T-helper 1 cell treated with Interleukin-12 subunit alpha and Interleukin-12 subunit beta and Interleukin-4 antibody, amounts not matched to agents 30 μg/mL and 1 μg/mL, for 36 hours (primary cell): ENCODE measurements around the gene PDZRN4.

Source experiments
- H3K27ac Mint-ChIP-seq: one replicate; pipeline ENCODE4 v1.8.0; 2021; ENCODE audit warnings: mild to moderate bottlenecking, mixed read lengths
- H3K27me3 Mint-ChIP-seq: one replicate; pipeline ENCODE4 v1.8.0; 2021; ENCODE audit warnings: low read depth, mixed read lengths
- H3K36me3 Mint-ChIP-seq: one replicate; pipeline ENCODE4 v1.8.0; 2021; ENCODE audit warnings: low read depth, mixed read lengths
- H3K4me1 Mint-ChIP-seq: one replicate; pipeline ENCODE4 v1.8.0; 2021; ENCODE audit warnings: low read depth, mixed read lengths
- H3K4me3 Mint-ChIP-seq: one replicate; pipeline ENCODE4 v1.8.0; 2021; ENCODE audit warnings: mild to moderate bottlenecking, moderate library complexity, mixed read lengths
- H3K9me3 Mint-ChIP-seq: one replicate; pipeline ENCODE4 v1.8.0; 2021; ENCODE audit warnings: mixed read lengths

PDZRN4 gene

DNA sequence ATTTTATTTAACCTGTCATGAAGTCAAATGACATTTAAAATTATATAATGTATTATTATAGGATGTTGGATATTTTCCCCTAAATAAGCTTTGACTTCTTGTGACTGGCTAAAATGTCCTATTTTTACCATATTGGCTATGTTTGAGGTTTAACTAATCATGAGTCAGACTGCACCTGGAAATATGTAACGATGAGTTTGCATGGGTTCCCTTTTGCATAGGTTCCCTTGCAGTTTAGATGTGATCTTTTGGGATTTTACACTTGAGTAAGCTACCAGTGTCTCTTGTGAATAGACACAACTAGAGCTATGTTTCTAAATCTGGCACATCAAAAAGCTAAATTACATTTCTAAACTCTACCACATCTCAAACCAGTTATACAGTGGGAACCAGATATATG, 5.2 kb downstream of the PDZRN4 start:
- peaks cover 18% of the 10 kb centered on the region for H3K27me3 Mint-ChIP-seq
- no peaks in the 10 kb centered on the region for H3K4me1 Mint-ChIP-seq
- no peak overlapping the region for H3K27ac Mint-ChIP-seq
- H3K4me3 Mint-ChIP-seq, result no peak overlapping the region
- no peaks in the 10 kb centered on the region for H3K36me3 Mint-ChIP-seq
- H3K9me3 Mint-ChIP-seq, result no peaks in the 10 kb centered on the region

DNA sequence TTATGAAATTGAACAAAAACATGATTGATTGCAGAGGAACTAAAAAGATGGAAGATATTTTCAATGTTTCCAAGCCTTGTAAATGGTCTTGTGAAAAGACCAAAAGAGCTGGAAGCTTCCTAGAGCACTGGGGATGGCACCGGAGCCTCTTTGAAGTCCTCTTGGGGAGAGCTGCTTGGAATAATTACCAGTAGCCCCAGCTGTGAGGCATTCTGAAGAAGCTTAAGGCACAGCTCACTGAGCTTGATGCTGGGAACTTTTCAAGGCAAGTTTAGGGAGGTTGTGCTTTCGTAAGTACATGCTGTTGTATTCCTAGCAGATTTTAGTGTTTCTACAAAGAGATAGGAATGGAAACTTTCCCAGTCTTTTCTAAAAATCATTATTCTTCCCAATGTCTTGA, 13.9 kb downstream of the PDZRN4 start:
- no peaks in the 10 kb centered on the region for H3K4me1 Mint-ChIP-seq
- no peaks in the 10 kb centered on the region for H3K27me3 Mint-ChIP-seq
- no peak overlapping the region for H3K27ac Mint-ChIP-seq
- no peaks in the 10 kb centered on the region for H3K9me3 Mint-ChIP-seq
- H3K36me3 Mint-ChIP-seq, result no peaks in the 10 kb centered on the region
- no peak overlapping the region for H3K4me3 Mint-ChIP-seq

DNA sequence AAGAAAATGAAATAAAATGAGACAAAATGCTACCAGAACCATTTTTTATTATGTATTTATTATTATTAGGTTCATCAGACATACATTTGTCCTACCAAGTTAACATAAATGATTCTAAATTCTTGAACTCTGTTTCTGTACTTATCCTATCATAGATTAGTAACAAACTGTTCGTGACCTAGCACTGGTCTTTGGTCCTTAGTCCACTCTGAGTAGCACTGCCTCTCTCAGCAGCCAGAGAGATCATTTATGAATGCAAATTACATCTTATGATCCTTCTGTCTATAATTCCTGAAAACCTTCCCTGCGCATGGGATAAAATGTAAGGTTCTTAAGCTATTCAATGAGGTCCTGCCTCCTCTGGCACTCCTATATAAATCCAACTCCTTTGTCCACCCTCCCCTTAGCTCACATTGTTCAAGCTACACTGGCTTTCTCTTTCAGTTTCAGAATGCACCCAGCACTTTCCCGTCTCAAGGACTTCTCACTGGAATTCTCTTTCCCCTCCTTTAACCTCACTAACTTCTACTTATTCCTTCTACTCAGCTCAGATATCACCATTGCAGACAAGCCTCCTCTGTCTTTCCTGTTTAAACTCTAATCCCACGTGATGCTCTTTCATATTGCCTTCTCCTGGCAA, 17.1 kb downstream of the PDZRN4 start:
- no peak overlapping the region for H3K4me3 Mint-ChIP-seq
- no peaks in the 10 kb centered on the region for H3K36me3 Mint-ChIP-seq
- no peaks in the 10 kb centered on the region for H3K27me3 Mint-ChIP-seq
- no peaks in the 10 kb centered on the region for H3K4me1 Mint-ChIP-seq
- H3K9me3 Mint-ChIP-seq, result no peaks in the 10 kb centered on the region
- H3K27ac Mint-ChIP-seq, result no peak overlapping the region

DNA sequence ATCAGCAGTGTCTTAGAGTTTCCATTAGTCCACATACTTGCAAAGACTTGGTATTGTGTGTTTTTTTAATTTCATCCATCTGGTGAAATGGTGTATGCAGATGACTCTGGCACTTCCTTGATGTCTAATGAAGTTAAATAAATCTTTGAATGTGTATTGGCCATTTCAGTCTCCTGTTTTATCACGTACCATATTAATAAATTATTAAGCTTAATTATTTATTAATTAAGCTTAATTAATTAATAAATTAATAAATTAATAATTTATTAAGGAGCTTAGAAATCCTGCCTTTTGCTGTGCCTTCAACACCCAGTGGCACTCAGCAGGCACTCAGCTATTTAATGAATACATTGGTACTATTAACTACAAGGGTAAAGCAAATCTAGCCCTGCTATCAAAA, 18.2 kb downstream of the PDZRN4 start:
- Mint-ChIP-seq H3K9me3 (no peaks in the 10 kb centered on the region), H3K4me3 (no peak overlapping the region), H3K27me3 (no peaks in the 10 kb centered on the region), H3K4me1 (no peaks in the 10 kb centered on the region), H3K27ac (no peak overlapping the region), H3K36me3 (no peaks in the 10 kb centered on the region)

DNA sequence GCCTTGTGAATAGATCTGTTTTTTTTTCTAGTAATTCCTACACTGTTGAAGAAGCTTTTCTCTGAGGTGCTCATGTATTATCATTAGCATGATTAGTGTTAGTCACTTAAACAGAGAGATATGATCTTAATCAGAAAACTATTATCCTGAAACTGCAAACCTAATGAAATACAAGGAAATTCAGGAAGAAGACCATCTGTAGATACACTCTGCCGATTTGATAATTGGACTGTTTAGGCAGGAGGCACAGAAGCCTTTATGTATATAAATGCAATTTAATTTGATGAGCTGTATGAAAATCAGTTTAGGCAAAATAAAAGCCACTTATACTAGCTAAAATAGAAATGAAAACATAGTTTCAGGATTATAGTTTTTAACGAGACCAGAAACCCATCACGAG, 23.3 kb downstream of the PDZRN4 start:
- Mint-ChIP-seq H3K4me1 (no peaks in the 10 kb centered on the region), H3K36me3 (no peaks in the 10 kb centered on the region), H3K9me3 (no peaks in the 10 kb centered on the region), H3K27me3 (no peaks in the 10 kb centered on the region), H3K4me3 (no peak overlapping the region), H3K27ac (no peak overlapping the region)

DNA sequence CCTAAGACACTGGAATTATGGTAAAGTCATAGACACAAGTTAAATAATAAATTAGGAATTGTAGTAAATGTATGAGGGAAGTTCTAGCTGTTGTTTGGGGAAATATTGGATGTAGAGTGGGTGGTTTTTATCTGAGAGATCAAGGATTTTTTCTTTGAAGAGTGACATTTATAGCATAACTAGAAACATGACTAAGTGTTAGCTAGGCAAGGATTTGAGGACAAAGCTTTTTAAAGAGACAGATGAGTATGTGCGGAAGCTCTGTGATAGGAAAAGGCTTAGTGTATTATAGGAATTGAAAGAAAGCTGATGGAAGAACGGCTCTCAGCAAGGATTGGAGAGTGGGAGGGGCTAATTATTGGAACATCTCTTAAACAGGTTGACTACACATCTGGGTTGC, 24.5 kb downstream of the PDZRN4 start:
- Mint-ChIP-seq H3K4me1 (no peaks in the 10 kb centered on the region), H3K27ac (no peak overlapping the region), H3K9me3 (no peaks in the 10 kb centered on the region), H3K36me3 (no peaks in the 10 kb centered on the region), H3K27me3 (no peaks in the 10 kb centered on the region), H3K4me3 (no peak overlapping the region)

DNA sequence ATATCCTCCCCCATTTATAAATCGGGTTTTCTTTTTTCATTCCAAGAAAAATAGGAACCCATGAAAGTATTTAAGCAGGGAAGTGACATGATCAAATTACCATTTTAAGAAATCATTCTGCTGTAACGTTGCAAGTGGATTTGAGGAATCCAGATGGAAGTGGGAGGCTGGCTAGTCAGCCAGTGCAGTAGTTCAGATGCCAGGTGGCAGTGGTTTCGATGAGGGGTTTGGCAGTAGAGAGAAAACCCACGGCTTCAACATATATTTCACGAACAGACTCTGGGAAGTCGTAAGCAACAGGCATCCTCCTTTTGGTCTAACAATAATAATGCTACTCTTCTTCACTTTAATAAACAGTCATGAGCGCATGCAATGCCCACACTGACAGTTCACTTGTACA, 25.0 kb downstream of the PDZRN4 start:
- no peaks in the 10 kb centered on the region for H3K36me3 Mint-ChIP-seq
- no peak overlapping the region for H3K27ac Mint-ChIP-seq
- no peak overlapping the region for H3K4me3 Mint-ChIP-seq
- H3K27me3 Mint-ChIP-seq, result no peaks in the 10 kb centered on the region
- no peaks in the 10 kb centered on the region for H3K4me1 Mint-ChIP-seq
- H3K9me3 Mint-ChIP-seq, result no peaks in the 10 kb centered on the region

DNA sequence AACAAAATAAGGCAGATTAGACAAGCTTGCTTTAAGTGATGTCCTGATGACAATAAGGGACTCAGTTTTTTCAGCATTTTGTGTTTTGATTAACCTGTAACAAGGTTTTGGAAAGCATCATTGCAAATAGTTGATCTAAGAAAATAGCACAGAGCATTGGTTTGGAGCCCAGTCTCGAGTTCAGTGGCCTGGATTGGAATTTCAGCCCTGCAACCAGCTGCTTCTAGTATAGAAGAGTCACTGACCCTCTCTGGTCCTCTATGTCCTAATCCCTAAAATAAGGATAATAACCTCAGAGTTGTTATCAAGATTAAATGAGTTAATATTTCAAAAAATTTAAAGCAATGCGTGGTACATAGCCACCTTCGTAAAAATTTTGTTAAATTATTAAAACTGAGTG, 25.5 kb downstream of the PDZRN4 start:
- Mint-ChIP-seq H3K36me3 (no peaks in the 10 kb centered on the region), H3K27ac (no peak overlapping the region), H3K9me3 (no peaks in the 10 kb centered on the region), H3K4me3 (no peak overlapping the region), H3K4me1 (no peaks in the 10 kb centered on the region), H3K27me3 (no peaks in the 10 kb centered on the region)

DNA sequence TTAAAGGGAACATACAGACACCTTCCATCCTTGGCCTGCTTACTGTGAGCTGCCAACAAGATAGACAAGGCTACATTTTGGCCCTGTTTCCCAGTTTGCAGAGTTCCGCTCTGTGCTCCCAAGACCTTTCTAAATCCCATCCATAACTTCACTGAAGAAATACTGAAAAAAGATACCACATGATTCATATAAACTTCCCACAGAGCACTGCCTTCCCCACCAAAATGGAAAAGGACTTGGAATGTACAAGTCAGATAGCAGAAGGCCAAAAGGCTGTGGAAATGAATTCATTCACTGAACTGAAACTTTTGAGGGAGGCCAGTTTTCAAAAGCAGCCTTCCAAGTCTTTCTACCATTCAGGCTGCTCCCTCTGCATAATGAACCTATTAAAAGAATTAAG, 29.6 kb downstream of the PDZRN4 start:
- Mint-ChIP-seq H3K27ac (no peak overlapping the region), H3K27me3 (no peaks in the 10 kb centered on the region), H3K9me3 (no peaks in the 10 kb centered on the region), H3K4me3 (no peak overlapping the region), H3K36me3 (no peaks in the 10 kb centered on the region), H3K4me1 (no peaks in the 10 kb centered on the region)

DNA sequence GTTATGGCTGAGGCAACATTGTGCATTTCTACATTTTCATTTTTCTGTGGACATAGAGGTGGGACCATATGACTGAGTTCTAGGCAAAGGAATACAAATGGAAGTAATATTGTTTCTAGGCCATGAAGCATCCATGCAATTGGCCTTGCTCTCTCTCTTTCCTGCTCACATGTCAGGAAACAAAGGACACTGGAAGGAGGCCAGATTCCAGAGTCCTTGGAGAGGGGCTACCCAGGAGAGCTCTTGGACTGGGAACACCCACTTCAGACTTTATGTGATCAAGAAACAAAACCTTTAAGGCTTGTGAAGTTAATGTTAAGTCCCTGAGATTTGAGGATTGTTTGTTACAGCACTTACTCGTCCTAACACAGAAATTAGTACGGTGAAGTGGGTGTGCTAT, 32.8 kb downstream of the PDZRN4 start:
- no peaks in the 10 kb centered on the region for H3K27me3 Mint-ChIP-seq
- no peaks in the 10 kb centered on the region for H3K36me3 Mint-ChIP-seq
- H3K9me3 Mint-ChIP-seq, result no peaks in the 10 kb centered on the region
- H3K4me3 Mint-ChIP-seq, result no peak overlapping the region
- H3K27ac Mint-ChIP-seq, result no peak overlapping the region
- no peaks in the 10 kb centered on the region for H3K4me1 Mint-ChIP-seq

DNA sequence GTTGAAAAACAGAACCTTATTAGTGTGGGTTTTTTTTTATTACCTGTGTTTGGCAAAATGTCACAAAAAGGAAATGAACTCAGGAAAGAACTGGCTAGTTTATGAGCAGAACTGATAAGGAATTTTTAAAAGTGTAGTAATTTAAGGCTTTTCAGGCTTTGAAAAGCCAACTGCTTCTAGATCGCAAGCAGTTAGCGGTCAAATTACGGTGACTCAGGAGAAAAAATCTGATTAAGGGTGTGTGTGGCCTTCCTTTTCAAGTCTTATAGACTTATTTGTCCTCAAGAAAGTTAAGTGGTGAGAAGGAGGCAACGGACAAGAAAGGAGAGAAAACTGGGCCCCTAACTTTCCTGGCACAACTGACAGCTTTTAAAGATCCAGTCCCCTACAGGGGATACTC, 33.4 kb downstream of the PDZRN4 start:
- Mint-ChIP-seq H3K9me3 (no peaks in the 10 kb centered on the region), H3K4me3 (no peak overlapping the region), H3K36me3 (no peaks in the 10 kb centered on the region), H3K27me3 (no peaks in the 10 kb centered on the region), H3K27ac (no peak overlapping the region), H3K4me1 (no peaks in the 10 kb centered on the region)

DNA sequence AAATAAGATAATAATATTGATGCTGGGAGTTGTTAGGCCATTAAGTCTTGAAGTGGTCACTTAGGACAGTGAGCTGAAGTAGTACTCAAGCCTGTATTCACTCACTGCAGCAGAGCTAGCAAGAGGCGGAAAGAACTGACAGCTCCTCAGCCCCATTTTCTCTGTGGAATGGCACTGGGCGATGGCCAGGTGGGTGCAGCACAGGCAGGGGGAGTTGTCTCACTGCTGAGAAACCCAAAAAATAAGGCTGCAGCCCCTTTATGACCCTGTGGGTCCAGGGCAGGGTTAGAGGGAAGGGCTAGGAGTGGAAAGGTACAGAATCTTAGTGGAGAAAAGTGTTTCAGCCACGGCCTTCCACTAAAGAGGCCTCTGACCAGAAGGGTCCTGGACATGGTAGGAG, 35.5 kb downstream of the PDZRN4 start:
- Mint-ChIP-seq H3K27ac (no peak overlapping the region), H3K9me3 (no peaks in the 10 kb centered on the region), H3K27me3 (no peaks in the 10 kb centered on the region), H3K4me3 (no peak overlapping the region), H3K36me3 (no peaks in the 10 kb centered on the region), H3K4me1 (no peaks in the 10 kb centered on the region)

DNA sequence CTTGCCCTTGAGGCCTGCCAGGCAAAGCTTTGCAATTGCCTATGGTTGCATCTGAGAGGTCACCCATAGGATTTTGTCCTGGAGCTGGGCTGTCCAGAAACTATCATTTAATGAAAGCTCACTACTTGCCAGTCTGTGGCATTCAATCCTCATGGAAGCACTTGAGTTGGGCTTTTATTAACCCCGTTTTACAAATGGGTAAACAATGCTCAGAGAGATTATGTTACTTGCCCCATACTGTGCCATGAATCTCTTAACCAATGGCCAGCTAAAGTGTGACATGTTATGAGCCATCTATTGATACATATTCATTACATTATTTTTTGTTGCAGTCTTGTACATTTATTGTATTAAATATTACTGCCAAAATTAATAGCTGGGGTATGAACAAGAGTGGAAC, 35.9 kb downstream of the PDZRN4 start:
- H3K9me3 Mint-ChIP-seq, result no peaks in the 10 kb centered on the region
- H3K36me3 Mint-ChIP-seq, result no peaks in the 10 kb centered on the region

DNA sequence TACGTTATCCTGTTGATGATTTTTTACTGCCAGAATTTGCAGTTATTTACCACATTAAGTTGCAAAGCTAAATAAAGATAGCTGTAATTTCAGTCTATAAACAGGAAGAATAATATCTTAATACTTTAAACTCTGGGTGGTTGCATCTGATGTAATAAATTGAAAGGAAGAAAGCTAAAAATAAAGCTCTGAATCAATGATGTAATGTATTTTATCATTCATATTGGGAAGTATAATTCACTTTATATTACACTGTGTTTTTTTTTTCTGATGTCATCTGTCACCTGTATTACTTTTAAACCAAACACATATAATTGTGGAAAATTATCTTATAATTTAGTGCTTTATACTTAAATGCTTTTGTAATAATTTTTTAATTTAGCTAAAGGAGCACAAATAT, 37.1 kb downstream of the PDZRN4 start:
- Mint-ChIP-seq H3K4me1 (no peaks in the 10 kb centered on the region), H3K27me3 (no peaks in the 10 kb centered on the region), H3K9me3 (no peaks in the 10 kb centered on the region), H3K27ac (no peak overlapping the region), H3K4me3 (no peak overlapping the region), H3K36me3 (no peaks in the 10 kb centered on the region)

More for the DNA sequence above, 35.9 kb downstream of the PDZRN4 start:
- no peak overlapping the region for H3K4me3 Mint-ChIP-seq
- no peaks in the 10 kb centered on the region for H3K27me3 Mint-ChIP-seq
- H3K4me1 Mint-ChIP-seq, result no peaks in the 10 kb centered on the region
- no peak overlapping the region for H3K27ac Mint-ChIP-seq

DNA sequence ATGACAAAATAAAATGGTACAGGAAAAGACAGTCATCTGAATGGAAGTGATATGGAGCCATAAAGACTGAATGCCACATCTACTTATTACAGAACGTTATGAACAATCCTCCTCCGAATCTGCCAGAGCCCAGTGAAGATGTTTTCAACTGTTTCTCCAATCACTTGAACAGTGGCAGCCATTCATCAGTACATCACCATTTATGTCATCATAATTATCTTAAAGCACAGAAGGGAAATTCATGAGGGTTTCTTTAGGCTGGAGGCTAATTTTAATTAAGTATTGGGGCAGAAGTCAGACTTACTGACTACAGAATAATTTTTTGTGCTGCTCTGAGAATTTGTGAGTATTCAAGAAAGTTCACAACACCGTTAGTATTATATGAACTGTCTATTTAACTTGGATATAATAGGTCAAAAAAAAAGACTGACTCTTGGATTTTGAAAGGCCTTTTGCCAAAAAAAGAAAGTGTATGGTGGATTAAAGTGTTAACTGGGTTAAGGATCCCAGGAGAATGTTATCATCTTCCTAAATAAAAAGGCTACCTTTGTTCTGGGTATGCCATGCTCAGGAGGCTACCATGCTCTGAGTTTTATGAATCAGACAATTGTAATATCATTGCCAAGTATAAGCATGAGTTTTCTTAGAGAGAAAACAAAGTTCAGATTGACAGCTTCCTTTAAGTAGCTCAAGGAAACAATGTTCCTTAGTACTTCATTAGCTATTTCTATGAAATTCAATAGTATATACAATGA, 40.1 kb downstream of the PDZRN4 start:
- H3K4me1 Mint-ChIP-seq, result no peaks in the 10 kb centered on the region
- H3K27me3 Mint-ChIP-seq, result no peaks in the 10 kb centered on the region
- no peaks in the 10 kb centered on the region for H3K9me3 Mint-ChIP-seq
- H3K36me3 Mint-ChIP-seq, result no peaks in the 10 kb centered on the region
- no peak overlapping the region for H3K27ac Mint-ChIP-seq
- no peak overlapping the region for H3K4me3 Mint-ChIP-seq
